H9 (cell line): ENCODE data around the gene ARMC5. TPM values are rescaled to one million over a fixed set of nuclear protein-coding genes. Genes with fewer than 3 reads are reported as not detected.

Source experiments
- DNase-seq: peaks from one replicate; pipeline ENCODE4 v3.0.0-alpha.2; 2017
- H2AFZ ChIP-seq: one replicate; pipeline ENCODE4 v1.6.1; 2013; ENCODE audit warnings: mild to moderate bottlenecking, low read length, control low read depth, moderate library complexity
- H2AK5ac ChIP-seq: 2 replicates; pipeline ENCODE4 v1.6.1; 2013; ENCODE audit warnings: low read length, control low read depth, mixed read lengths; ENCODE audit not compliant: insufficient read length
- H2BK120ac ChIP-seq: one replicate; pipeline ENCODE4 v1.6.1; 2013; ENCODE audit warnings: low read depth, mild to moderate bottlenecking, low read length, control low read depth, inconsistent platforms; ENCODE audit not compliant: poor library complexity, severe bottlenecking
- H2BK12ac ChIP-seq: 2 replicates; pipeline ENCODE4 v1.6.1; 2013; ENCODE audit warnings: low read length, control low read depth, mixed read lengths, low read depth; ENCODE audit not compliant: insufficient read length
- H2BK15ac ChIP-seq: 2 replicates; pipeline ENCODE4 v1.6.1; 2013; ENCODE audit warnings: low read depth, low read length, control low read depth
- H2BK20ac ChIP-seq: one replicate; pipeline ENCODE4 v1.6.1; 2013; ENCODE audit warnings: low read depth, mild to moderate bottlenecking, low read length, control low read depth, inconsistent platforms; ENCODE audit not compliant: poor library complexity, severe bottlenecking
- H2BK5ac ChIP-seq: 2 replicates; pipeline ENCODE4 v1.6.1; 2013; ENCODE audit warnings: low read length, control low read depth, mixed read lengths; ENCODE audit not compliant: insufficient read length
- H3K14ac ChIP-seq: 2 replicates; pipeline ENCODE4 v1.6.1; 2013; ENCODE audit warnings: low read length, control low read depth; ENCODE audit not compliant: insufficient read depth
- H3K18ac ChIP-seq: 2 replicates; pipeline ENCODE4 v1.6.1; 2013; ENCODE audit warnings: low read depth, mild to moderate bottlenecking, mixed read lengths, low read length, control low read depth; ENCODE audit not compliant: insufficient read length
- H3K23ac ChIP-seq: 2 replicates; pipeline ENCODE4 v1.6.1; 2013; ENCODE audit warnings: low read length, control low read depth, mixed read lengths, low read depth; ENCODE audit not compliant: insufficient read length
- H3K23me2 ChIP-seq: 2 replicates; pipeline ENCODE4 v1.6.1; 2013; ENCODE audit warnings: low read depth, mild to moderate bottlenecking, mixed read lengths, low read length, control low read depth; ENCODE audit not compliant: insufficient read length, poor library complexity, severe bottlenecking
- H3K27ac ChIP-seq: 2 replicates; pipeline ENCODE4 v1.5.1; 2013; ENCODE audit warnings: low read length, control low read depth, mixed read lengths, low read depth; ENCODE audit not compliant: insufficient read length
- H3K27me3 ChIP-seq: 2 replicates; pipeline ENCODE4 v1.6.1; 2013; ENCODE audit warnings: low read length, control low read depth, inconsistent platforms; ENCODE audit not compliant: insufficient read depth
- H3K4ac ChIP-seq: 2 replicates; pipeline ENCODE4 v1.6.1; 2013; ENCODE audit warnings: low read depth, mild to moderate bottlenecking, control low read depth, inconsistent platforms, low read length, moderate library complexity
- H3K4me1 ChIP-seq: 2 replicates; pipeline ENCODE4 v1.6.1; 2013; ENCODE audit warnings: low read length, control low read depth, inconsistent platforms; ENCODE audit not compliant: insufficient read depth
- H3K4me2 ChIP-seq: 2 replicates; pipeline ENCODE4 v1.6.1; 2013; ENCODE audit warnings: low read length, control low read depth, mixed read lengths; ENCODE audit not compliant: insufficient read length, insufficient read depth
- H3K56ac ChIP-seq: 2 replicates; pipeline ENCODE4 v1.6.1; 2013; ENCODE audit warnings: low read depth, mild to moderate bottlenecking, mixed read lengths, low read length, control low read depth; ENCODE audit not compliant: insufficient read length
- H3K79me1 ChIP-seq: 2 replicates; pipeline ENCODE4 v1.6.1; 2013; ENCODE audit warnings: low read depth, mild to moderate bottlenecking, moderate library complexity, low read length, control low read depth, inconsistent platforms; ENCODE audit not compliant: insufficient read depth, poor library complexity, severe bottlenecking
- H3K79me2 ChIP-seq: 2 replicates; pipeline ENCODE4 v1.6.1; 2013; ENCODE audit warnings: low read length, control low read depth, inconsistent platforms; ENCODE audit not compliant: insufficient read depth
- H3K9ac ChIP-seq: 2 replicates; pipeline ENCODE4 v1.6.1; 2013; ENCODE audit warnings: low read length, control low read depth, mixed read lengths; ENCODE audit not compliant: insufficient read length; ENCODE audit errors: extremely low read depth
- H3K9me3 ChIP-seq: one replicate; pipeline ENCODE4 v1.6.1; 2013; ENCODE audit warnings: low read depth, low read length, inconsistent platforms; ENCODE audit not compliant: control insufficient read depth
- H3T11ph ChIP-seq: one replicate; pipeline ENCODE4 v1.6.1; 2013; ENCODE audit warnings: mild to moderate bottlenecking, low read length, control low read depth, inconsistent platforms
- H4K20me1 ChIP-seq: one replicate; pipeline ENCODE4 v1.6.1; 2013; ENCODE audit not compliant: control insufficient read depth, insufficient read length, insufficient read depth
- H4K5ac ChIP-seq: 2 replicates; pipeline ENCODE4 v1.6.1; 2013; ENCODE audit warnings: low read depth, mild to moderate bottlenecking, mixed read lengths, low read length, control low read depth; ENCODE audit not compliant: insufficient read length
- H4K8ac ChIP-seq: replicated peaks from 2 replicates; pipeline ENCODE4 v1.6.1; 2013; ENCODE audit warnings: low read length, control low read depth, mixed read lengths, low read depth; ENCODE audit not compliant: insufficient read length
- H4K91ac ChIP-seq: 2 replicates; pipeline ENCODE4 v1.6.1; 2013; ENCODE audit warnings: low read depth, mild to moderate bottlenecking, moderate library complexity, mixed read lengths, low read length, control low read depth; ENCODE audit not compliant: insufficient read length
- H3K27ac Mint-ChIP-seq, 3 experiments: 2 replicates in 2 of 3; 3 replicates in 1 of 3; pipeline ENCODE4 v1.8.0; 2020 to 2021; ENCODE audit warnings: mixed read lengths in 3 of 3, mild to moderate bottlenecking in 1 of 3, moderate library complexity in 1 of 3
- H3K27me3 Mint-ChIP-seq: 2 replicates; pipeline ENCODE4 v1.8.0; 2021; ENCODE audit warnings: low read depth, mild to moderate bottlenecking, moderate library complexity, mixed read lengths
- H3K36me3 Mint-ChIP-seq, 3 experiments: 2 replicates in 2 of 3; 3 replicates in 1 of 3; pipeline ENCODE4 v1.8.0; 2020 to 2021; ENCODE audit warnings: low read depth in 3 of 3, mixed read lengths in 3 of 3; ENCODE audit not compliant: insufficient read depth in 1 of 3
- H3K4me1 Mint-ChIP-seq, 2 experiments: 2 replicates each; pipeline ENCODE4 v1.8.0; 2020; ENCODE audit warnings: mixed read lengths in 2 of 2
- H3K4me3 Mint-ChIP-seq, 2 experiments: 2 replicates in 1 of 2; 3 replicates in 1 of 2; pipeline ENCODE4 v1.8.0; 2020 to 2021; ENCODE audit warnings: mild to moderate bottlenecking in 2 of 2, mixed read lengths in 2 of 2, moderate library complexity in 1 of 2
- H3K9me3 Mint-ChIP-seq, 2 experiments: 2 replicates in 1 of 2; 3 replicates in 1 of 2; pipeline ENCODE4 v1.8.0; 2020; ENCODE audit warnings: mild to moderate bottlenecking in 2 of 2, mixed read lengths in 2 of 2, moderate library complexity in 1 of 2
- WGBS: extraction: QIAGEN DNeasy Blood & Tissue Kit; methylation state at CpG from one replicate; pipeline ENCODE4 v1.1.7; 2013; ENCODE audit warnings: missing lambda C conversion rate, low lambda C conversion rate, mixed read lengths; ENCODE audit not compliant: insufficient read length; ENCODE audit errors: extremely low coverage; 5-methylcytosine and 5-hydroxymethylcytosine counted together
- total RNA-seq: library from RNA; stranded (reverse); gene quantifications from 2 replicates; pipeline ENCODE4 v1.2.1, GENCODE V29; 2021
- TF ChIP-seq, protein P1 (sequence below): fragments of 200-600 bp; sonication (generic); conservative IDR thresholded peaks from 3 replicates; pipeline ENCODE4 v1.8.0; 2021; ENCODE audit warnings: antibody characterized with exemption, mild to moderate bottlenecking

The ARMC5 gene
- total RNA-seq, 1 experiment from 2014 or later = 18.7 TPM

- no peak overlapping the region for H4K8ac ChIP-seq
- Mint-ChIP-seq H3K4me1 (peaks cover 24 to 35% of the 10 kb centered on the region in 2 experiments), H3K27me3 (peaks cover 4% of the 10 kb centered on the region), H3K9me3 (peaks cover 15 to 21% of the 10 kb centered on the region in 2 experiments), H3K4me3 (no peak overlapping the region), H3K36me3 (peaks cover 4 to 5% (median 4%) of the 10 kb centered on the region in 3 experiments; a peak in 6 of 7 replicates), H3K27ac (no peak overlapping the region)
- no peaks in the 10 kb centered on the region for H3K79me1 ChIP-seq
- no peak overlapping the region for H2BK120ac ChIP-seq
- H4K91ac ChIP-seq = no peak overlapping the region
- no peak overlapping the region for H3T11ph ChIP-seq
- H3K27me3 ChIP-seq = no peaks in the 10 kb centered on the region
- no peak overlapping the region for H4K5ac ChIP-seq
- H3K4me1 ChIP-seq = no peaks in the 10 kb centered on the region
- no peak for DNase-seq
- no peak overlapping the region for H3K18ac ChIP-seq
- H2BK20ac ChIP-seq = no peak overlapping the region
- TF ChIP-seq, protein P1, sequence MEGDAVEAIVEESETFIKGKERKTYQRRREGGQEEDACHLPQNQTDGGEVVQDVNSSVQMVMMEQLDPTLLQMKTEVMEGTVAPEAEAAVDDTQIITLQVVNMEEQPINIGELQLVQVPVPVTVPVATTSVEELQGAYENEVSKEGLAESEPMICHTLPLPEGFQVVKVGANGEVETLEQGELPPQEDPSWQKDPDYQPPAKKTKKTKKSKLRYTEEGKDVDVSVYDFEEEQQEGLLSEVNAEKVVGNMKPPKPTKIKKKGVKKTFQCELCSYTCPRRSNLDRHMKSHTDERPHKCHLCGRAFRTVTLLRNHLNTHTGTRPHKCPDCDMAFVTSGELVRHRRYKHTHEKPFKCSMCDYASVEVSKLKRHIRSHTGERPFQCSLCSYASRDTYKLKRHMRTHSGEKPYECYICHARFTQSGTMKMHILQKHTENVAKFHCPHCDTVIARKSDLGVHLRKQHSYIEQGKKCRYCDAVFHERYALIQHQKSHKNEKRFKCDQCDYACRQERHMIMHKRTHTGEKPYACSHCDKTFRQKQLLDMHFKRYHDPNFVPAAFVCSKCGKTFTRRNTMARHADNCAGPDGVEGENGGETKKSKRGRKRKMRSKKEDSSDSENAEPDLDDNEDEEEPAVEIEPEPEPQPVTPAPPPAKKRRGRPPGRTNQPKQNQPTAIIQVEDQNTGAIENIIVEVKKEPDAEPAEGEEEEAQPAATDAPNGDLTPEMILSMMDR = no peak
- no peak overlapping the region for H2BK15ac ChIP-seq
- H2AK5ac ChIP-seq = no peak overlapping the region
- no peaks in the 10 kb centered on the region for H3K9me3 ChIP-seq
- no peak overlapping the region for H2AFZ ChIP-seq
- H3K9ac ChIP-seq = no peak overlapping the region
- H3K56ac ChIP-seq = no peak overlapping the region
- H3K14ac ChIP-seq = no peak overlapping the region
- no peak overlapping the region for H3K27ac ChIP-seq
- H2BK5ac ChIP-seq = no peak overlapping the region
- no peak overlapping the region for H3K4ac ChIP-seq
- no CpG with 5 or more reads among the region's 6 CpGs for WGBS
- H3K23ac ChIP-seq = no peak overlapping the region
- no peak overlapping the region for H2BK12ac ChIP-seq
- H3K79me2 ChIP-seq = no peaks in the 10 kb centered on the region
- H3K23me2 ChIP-seq = no peaks in the 10 kb centered on the region
- no peaks in the 10 kb centered on the region for H4K20me1 ChIP-seq
- H3K4me2 ChIP-seq = no peak overlapping the region
These were observed 53.8 kb downstream of the ARMC5 start for GRCh38 chr16:31513126-31513525.
